GM12874 (cell line): Measurements from ENCODE around the gene ATAD2B.

Source experiments
- TF ChIP-seq, protein P1 (sequence below): IDR thresholded peaks from 2 replicates; pipeline ENCODE4 v1.5.1; 2011; ENCODE audit warnings: low read depth, mild to moderate bottlenecking, control low read depth, low read length, moderate library complexity; ENCODE audit not compliant: insufficient read depth

Gene ATAD2B

GRCh38 chr2:23803264-23803964, 123.5 kb downstream of the ATAD2B start:
- TF ChIP-seq, protein P1, sequence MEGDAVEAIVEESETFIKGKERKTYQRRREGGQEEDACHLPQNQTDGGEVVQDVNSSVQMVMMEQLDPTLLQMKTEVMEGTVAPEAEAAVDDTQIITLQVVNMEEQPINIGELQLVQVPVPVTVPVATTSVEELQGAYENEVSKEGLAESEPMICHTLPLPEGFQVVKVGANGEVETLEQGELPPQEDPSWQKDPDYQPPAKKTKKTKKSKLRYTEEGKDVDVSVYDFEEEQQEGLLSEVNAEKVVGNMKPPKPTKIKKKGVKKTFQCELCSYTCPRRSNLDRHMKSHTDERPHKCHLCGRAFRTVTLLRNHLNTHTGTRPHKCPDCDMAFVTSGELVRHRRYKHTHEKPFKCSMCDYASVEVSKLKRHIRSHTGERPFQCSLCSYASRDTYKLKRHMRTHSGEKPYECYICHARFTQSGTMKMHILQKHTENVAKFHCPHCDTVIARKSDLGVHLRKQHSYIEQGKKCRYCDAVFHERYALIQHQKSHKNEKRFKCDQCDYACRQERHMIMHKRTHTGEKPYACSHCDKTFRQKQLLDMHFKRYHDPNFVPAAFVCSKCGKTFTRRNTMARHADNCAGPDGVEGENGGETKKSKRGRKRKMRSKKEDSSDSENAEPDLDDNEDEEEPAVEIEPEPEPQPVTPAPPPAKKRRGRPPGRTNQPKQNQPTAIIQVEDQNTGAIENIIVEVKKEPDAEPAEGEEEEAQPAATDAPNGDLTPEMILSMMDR = no peak

- TF ChIP-seq, protein P1 = no peak
Measured at GRCh38 chr2:23801396-23801795, 125.5 kb downstream of the ATAD2B start.

- TF ChIP-seq, protein P1 = no peak
Measured at GRCh38 chr2:23794234-23794633, 132.7 kb downstream of the ATAD2B start.

DNA sequence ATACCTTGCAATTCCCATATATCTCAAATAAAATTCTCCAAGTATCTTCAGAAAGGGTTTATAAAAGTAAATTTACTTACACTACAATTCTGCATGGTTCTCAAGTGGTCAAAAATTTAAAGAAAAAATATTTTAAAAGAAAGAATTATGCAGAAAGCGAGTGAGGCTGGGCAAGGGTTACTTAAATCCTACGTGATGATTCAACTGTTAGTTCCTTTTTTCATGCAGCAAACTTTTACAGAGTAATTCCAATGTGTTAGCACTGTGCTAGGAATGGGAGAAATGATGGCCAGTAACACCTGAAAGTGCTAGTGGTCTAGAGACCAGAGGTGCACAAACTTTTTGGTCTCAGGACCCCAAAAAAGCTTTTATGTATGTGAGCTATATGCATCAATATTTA, 133.4 kb downstream of the ATAD2B start:
- TF ChIP-seq, protein P1 = no peak

GRCh38 chr2:23791030-23791429, 135.9 kb downstream of the ATAD2B start:
- TF ChIP-seq, protein P1 = no peak

DNA sequence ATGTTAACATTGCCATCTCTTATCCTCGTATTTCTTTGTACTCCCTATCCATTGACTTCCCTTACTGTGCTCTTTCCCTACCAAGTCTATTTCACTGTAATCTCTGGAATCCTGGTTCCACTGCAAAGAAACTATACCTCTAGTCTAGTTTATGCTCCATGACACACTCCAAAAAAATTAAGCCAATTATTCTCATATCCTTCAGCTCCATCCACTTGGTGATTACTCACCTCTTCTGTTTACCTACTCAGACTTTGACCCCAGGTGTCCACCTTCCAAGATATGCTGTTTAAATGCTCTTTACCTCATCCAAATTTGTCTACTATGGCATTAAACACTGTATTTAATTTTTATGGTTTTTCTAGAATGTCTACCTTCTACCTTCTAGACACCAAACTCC, 137.9 kb downstream of the ATAD2B start:
- TF ChIP-seq, protein P1 = no peak

DNA sequence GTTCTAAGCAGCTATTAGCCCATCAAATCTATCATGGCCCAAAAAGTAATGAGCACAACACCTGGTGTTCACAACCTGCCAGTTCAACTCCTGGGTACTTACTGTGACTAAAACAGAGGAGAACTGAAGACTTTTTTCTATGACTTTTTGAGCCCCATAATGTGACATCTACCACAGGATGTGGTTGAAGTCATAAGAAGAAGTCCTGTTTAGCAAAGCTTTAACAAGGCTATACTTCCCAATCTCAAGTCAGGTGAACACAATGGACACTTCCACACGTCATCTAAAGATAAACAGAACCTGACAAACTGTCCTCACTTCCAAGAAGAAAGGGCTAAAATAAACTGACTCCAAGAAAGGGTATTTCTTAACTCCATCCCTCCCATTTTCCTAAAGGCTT, 138.8 kb downstream of the ATAD2B start:
- TF ChIP-seq, protein P1 = no peak
